Muscle of leg (tissue), 16 donors: ENCODE measurements around the gene ISL1. TPM values are rescaled to one million over a fixed set of nuclear protein-coding genes. Genes with fewer than 3 reads are reported as not detected.

Experiments
- DNase-seq: peaks from one replicate; pipeline ENCODE4 v3.0.0; 2013
- H3K27ac ChIP-seq: one replicate; pipeline ENCODE4 v1.5.1; 2013; ENCODE audit warnings: mild to moderate bottlenecking, low read length, control low read depth
- H3K27me3 ChIP-seq: one replicate; pipeline ENCODE4 v1.6.1; 2013; ENCODE audit warnings: low read length; ENCODE audit not compliant: control insufficient read depth, insufficient read depth
- H3K36me3 ChIP-seq: one replicate; pipeline ENCODE4 v1.6.1; 2013; ENCODE audit warnings: low read length; ENCODE audit not compliant: control insufficient read depth, insufficient read depth
- H3K4me1 ChIP-seq: one replicate; pipeline ENCODE4 v1.6.1; 2013; ENCODE audit warnings: low read length; ENCODE audit not compliant: control insufficient read depth, insufficient read depth
- H3K4me3 ChIP-seq: one replicate; pipeline ENCODE4 v1.5.1; 2013; ENCODE audit warnings: low read length, control low read depth
- H3K9me3 ChIP-seq: replicated peaks from 2 replicates; pipeline ENCODE4 v1.6.1; 2013; ENCODE audit warnings: low read depth, low read length; ENCODE audit not compliant: control insufficient read depth
- WGBS: methylation state at CpG from one replicate; pipeline ENCODE4 v1.1.5; 2013; ENCODE audit warnings: missing lambda C conversion rate; ENCODE audit not compliant: insufficient coverage; 5-methylcytosine and 5-hydroxymethylcytosine counted together
- long read RNA-seq, 11 donors: transcript quantifications; one replicate each; lab custom pipeline, GENCODE V29; 2026
- polyA plus RNA-seq, 8 donors: library from polyadenylated mRNA; unstranded; fragments of 120-200 nt; gene quantifications; one replicate each; pipeline versions ENCODE4 v1.2.1 to v1.2.3, GENCODE V29; 2013; ENCODE audit warnings: inconsistent platforms in 1 of 8, low replicate concordance in 1 of 8; ENCODE audit not compliant: insufficient read length in 8 of 8, insufficient read depth in 1 of 8
- total RNA-seq: library from RNA; stranded (reverse); fragments of 120-200 nt; gene quantifications from one replicate; pipeline ENCODE4 v1.2.4, GENCODE V29; 2013

The ISL1 gene
- total RNA-seq (0.09 TPM), polyA plus RNA-seq (1 to 10 TPM in 1 of 8 donors, under 1 TPM in 6, not detected in 1; 0.07 to 1.0 (median 0.31) TPM)
- long read RNA-seq, donor 1, result 0 reads
- long read RNA-seq, donor 2, result 0 reads
- long read RNA-seq, donor 3, result 0 reads
- long read RNA-seq, donor 4, result 0 reads
- long read RNA-seq, donor 5, partial matches to known transcripts, result 0 of 1 reads
- long read RNA-seq, donor 5, other reads (novel, unspliced or antisense), result 0 of 1 reads
- long read RNA-seq, donor 6, result 0 reads
- long read RNA-seq, donor 7, result 0 reads
- long read RNA-seq, donor 8, result 0 reads
- long read RNA-seq, donor 9, result 0 reads
- long read RNA-seq, donor 10, result 0 reads
- long read RNA-seq, donor 11, result 0 reads

DNA sequence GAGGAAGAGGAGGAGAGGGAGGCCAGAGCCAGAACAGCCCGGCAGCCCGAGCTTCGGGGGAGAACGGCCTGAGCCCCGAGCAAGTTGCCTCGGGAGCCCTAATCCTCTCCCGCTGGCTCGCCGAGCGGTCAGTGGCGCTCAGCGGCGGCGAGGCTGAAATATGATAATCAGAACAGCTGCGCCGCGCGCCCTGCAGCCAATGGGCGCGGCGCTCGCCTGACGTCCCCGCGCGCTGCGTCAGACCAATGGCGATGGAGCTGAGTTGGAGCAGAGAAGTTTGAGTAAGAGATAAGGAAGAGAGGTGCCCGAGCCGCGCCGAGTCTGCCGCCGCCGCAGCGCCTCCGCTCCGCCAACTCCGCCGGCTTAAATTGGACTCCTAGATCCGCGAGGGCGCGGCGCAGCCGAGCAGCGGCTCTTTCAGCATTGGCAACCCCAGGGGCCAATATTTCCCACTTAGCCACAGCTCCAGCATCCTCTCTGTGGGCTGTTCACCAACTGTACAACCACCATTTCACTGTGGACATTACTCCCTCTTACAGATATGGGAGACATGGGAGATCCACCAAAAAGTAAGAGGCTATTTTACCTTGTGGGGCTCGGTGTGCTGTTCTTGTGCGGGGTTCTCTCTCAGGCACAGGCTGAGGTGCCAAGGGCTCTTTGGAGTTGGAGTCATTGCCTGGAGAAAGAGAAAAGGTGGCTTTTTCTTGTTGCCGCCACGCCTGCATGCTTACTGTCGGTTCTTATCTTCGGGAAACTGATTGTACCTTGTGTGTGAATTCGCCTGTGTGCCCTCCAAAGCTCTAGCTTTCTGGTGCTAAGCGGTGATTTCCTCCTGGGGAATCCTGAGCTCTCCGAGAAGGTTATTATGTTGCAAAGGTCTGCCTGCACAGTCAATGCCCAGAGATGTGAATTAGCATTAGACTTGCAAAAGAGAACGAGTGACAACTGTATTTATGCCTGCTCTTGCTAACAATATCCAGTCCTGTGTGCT lies at the start of gene ISL1:
TSS of gene ISL1 (plus strand) at position 318 of the 991 bp plus-strand sequence. CDS start at position 542, 224 bp downstream.
- peaks cover 32% of the 10 kb centered on the region for H3K4me1 ChIP-seq
- no peak within 1 kb of the TSS for H3K27ac ChIP-seq
- peaks cover 73% of the 10 kb centered on the region for H3K27me3 ChIP-seq
- no peaks in the 10 kb centered on the region for H3K9me3 ChIP-seq
- peak; percentile 91 for DNase-seq
- no peaks in the 10 kb centered on the region for H3K36me3 ChIP-seq
- WGBS, result under 1% methylated on average over 57 of the region's 57 CpGs
- peak within 1 kb of the TSS; percentile 54 for H3K4me3 ChIP-seq

DNA sequence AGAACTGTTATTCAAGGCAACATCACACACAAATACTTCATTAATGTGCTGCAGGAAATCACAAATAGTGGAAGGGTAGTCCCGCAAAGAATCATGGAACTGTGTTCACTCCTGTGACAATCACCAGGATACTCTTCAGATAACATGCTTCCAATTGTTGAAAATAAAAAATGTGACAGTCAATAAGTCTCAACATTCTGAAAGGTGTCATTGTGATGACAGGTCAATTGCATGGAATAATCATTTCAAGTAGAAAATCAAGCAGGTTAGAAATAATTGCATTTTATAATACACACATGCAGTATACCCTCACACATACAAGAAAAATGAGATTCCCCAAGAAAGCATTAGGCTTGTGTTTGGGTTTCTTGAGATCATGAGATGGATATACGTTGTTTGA lies 46.4 kb upstream of the ISL1 start:
- Histone ChIP-seq H3K4me3 (no peak overlapping the region), H3K27me3 (no peaks in the 10 kb centered on the region), H3K9me3 (peaks cover 3% of the 10 kb centered on the region), H3K4me1 (no peaks in the 10 kb centered on the region), H3K36me3 (no peaks in the 10 kb centered on the region), H3K27ac (no peak overlapping the region)
- no peak for DNase-seq
- WGBS, result no CpG with 5 or more reads among the region's 2 CpGs

DNA sequence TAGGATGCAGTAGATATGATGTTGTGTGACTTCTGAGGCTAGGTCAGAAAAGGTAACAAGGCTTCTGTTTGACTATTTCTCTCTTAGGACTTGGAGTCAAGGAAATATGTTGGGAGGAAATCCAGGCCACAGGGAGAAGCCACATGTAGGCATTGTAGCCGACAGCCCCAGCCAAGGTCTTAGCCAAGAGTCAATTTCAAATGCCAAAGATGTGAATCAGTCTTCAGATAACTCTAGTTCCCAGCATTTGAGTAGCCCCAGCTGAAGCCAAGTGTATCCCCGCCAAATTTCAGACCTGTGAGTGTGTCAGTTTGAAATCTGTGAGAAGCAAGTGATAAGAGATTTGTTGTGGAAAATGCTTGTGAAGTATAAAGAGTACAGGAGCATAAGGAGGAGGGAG lies 38.1 kb upstream of the ISL1 start:
- Histone ChIP-seq H3K27ac (no peak overlapping the region), H3K27me3 (no peaks in the 10 kb centered on the region), H3K36me3 (no peaks in the 10 kb centered on the region), H3K4me3 (no peak overlapping the region), H3K9me3 (no peaks in the 10 kb centered on the region), H3K4me1 (no peaks in the 10 kb centered on the region)
- no peak for DNase-seq
- WGBS, result 75% methylated on average over 2 of the region's 2 CpGs

DNA sequence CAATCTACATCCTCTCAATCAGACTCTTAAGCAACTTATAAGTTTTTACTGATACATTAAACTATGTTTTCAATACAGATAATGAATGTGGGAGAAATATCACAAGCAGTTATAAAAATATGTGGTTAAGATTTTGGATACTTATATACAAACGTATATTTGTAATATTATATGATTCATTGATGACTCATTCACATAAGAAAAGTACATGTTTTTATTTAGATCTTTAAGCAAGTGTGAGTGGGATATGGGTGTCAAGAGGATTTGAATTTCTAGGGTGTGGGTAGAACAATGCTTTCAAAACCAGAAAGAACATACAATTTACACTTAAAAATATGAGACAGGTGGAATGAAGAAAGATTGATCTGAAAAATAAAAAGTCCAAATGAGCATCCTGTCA lies 36.1 kb upstream of the ISL1 start:
- no peak for DNase-seq
- no peaks in the 10 kb centered on the region for H3K9me3 ChIP-seq
- no CpG with 5 or more reads among the region's 1 CpG for WGBS

DNA sequence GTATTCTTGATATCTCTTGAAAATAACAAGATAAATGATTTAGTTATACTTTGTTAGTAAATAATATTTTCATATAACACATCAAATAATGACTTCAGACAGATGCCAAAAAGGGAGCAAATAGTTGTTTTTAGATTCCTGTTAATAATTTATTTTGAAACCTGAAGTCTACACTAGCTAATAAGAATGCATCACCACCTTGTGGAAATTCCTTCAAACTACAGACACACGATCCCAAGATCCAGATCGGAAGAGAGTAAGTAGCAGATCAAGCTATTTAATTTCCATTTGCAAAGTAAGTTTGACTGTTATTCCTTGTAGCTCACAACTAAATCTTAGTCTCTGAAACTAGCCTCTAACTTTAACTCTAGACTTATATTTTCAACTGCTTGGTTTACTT lies 35.5 kb upstream of the ISL1 start:
- no peaks in the 10 kb centered on the region for H3K4me1 ChIP-seq
- WGBS, result no CpG with 5 or more reads among the region's 2 CpGs
- H3K27ac ChIP-seq, result no peak overlapping the region
- H3K9me3 ChIP-seq, result no peaks in the 10 kb centered on the region
- H3K36me3 ChIP-seq, result no peaks in the 10 kb centered on the region
- no peak overlapping the region for H3K4me3 ChIP-seq
- H3K27me3 ChIP-seq, result no peaks in the 10 kb centered on the region
- DNase-seq, result no peak

More for the DNA sequence above, 36.1 kb upstream of the ISL1 start:
- Histone ChIP-seq H3K36me3 (no peaks in the 10 kb centered on the region), H3K4me1 (no peaks in the 10 kb centered on the region), H3K27me3 (no peaks in the 10 kb centered on the region), H3K27ac (no peak overlapping the region), H3K4me3 (no peak overlapping the region)

DNA sequence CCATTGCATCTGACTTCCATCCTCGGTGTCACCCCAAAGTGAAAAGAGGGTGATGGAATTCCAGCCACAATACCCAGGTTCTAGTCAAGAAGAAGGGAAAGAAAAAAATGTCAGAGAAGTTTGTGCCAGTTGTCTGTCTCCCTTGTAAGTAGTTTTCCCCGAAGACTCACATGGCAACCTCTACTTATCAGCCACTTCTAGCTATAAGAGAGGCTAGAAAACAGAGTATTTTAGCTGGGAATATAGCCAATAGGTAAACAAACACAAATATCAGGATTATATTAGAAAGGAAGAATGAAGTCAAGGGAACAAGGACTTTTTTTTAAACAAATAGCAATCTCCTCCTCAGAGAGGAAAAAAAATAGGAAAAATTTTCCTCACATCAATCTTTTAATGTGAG lies 12.2 kb upstream of the ISL1 start:
- no CpG with 5 or more reads among the region's 2 CpGs for WGBS
- Histone ChIP-seq H3K27me3 (peaks cover 4% of the 10 kb centered on the region), H3K27ac (no peak overlapping the region), H3K36me3 (no peaks in the 10 kb centered on the region), H3K4me3 (no peak overlapping the region), H3K4me1 (no peaks in the 10 kb centered on the region), H3K9me3 (no peaks in the 10 kb centered on the region)
- no peak for DNase-seq

DNA sequence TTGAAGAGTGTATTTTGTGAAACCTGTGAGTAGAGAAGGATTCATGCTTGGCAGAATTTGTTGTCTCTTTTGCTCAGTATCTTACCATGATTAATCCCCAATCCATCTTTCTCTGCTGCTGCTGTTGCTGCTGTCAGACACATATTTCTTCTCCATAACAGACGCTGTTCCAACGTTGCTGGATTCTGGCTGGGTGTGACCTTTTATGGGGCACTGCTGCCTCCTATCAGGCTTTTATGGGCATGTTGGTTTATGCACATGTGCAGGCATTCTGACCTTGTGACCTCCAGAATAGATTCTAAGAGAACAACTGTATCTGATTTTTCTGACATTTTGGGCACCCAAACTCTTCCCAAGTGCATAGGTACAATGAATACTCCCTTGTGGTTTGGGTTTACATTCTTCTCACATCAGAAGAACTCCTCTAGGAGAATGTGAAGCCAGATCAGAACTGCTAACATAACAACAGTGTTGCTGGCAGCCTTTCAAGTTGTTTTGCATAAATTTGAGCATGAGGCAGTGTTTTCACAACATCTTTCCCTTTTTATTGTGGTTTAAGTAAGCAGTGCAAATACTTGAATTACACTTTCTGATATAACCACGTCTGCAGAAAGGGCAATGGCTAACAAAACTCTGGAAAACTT lies 9.2 kb upstream of the ISL1 start:
- no CpG with 5 or more reads among the region's 3 CpGs for WGBS
- H3K36me3 ChIP-seq, result no peaks in the 10 kb centered on the region
- H3K27me3 ChIP-seq, result peaks cover 30% of the 10 kb centered on the region
- H3K9me3 ChIP-seq, result no peaks in the 10 kb centered on the region
- H3K4me1 ChIP-seq, result peaks cover 6% of the 10 kb centered on the region
- no peak overlapping the region for H3K27ac ChIP-seq
- H3K4me3 ChIP-seq, result no peak overlapping the region
- no peak for DNase-seq

DNA sequence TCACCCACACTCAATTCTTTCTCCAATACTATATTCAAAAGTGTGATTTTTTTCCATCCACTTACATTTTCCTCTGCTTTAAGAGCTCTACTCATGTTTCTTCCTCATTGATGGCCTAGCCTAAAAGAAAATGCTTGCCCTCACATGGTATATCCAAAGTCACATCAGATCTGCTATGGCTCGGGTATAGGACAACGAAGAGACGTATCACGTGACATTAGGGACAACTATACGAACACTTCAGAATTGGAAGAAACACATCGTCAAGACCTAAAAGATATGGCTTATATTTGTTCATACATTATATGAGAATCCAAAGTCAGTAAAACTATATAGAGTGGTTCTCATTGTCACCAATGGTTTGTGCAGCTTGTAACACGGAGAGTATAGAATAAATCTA lies 8.2 kb upstream of the ISL1 start:
- Histone ChIP-seq H3K36me3 (no peaks in the 10 kb centered on the region), H3K4me1 (peaks cover 9% of the 10 kb centered on the region), H3K27me3 (peaks cover 36% of the 10 kb centered on the region), H3K9me3 (no peaks in the 10 kb centered on the region), H3K4me3 (no peak overlapping the region), H3K27ac (no peak overlapping the region)
- 86% methylated on average over 1 of the region's 7 CpGs for WGBS
- no peak for DNase-seq

DNA sequence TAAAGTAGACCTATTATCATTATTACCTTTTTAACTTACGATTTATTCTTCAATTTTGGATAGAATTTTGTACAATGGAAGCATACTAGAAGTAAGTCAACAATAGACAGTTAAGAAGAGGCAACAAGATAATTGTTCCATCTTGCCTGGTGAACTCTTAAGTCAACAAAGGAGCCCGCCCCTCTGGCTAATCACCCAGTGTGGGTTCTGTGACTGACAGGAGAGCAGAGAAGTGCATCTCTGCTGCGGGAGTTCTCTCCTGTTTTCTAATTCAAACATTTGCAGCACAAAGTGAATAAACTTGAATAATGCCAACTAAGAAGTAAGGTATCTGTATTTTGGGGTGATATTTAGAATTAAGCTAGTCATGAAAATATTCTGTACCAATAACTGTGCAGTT lies 6.7 kb upstream of the ISL1 start:
- peaks cover 9% of the 10 kb centered on the region for H3K4me1 ChIP-seq

More for the DNA sequence above, 6.7 kb upstream of the ISL1 start:
- no peak for DNase-seq
- Histone ChIP-seq H3K4me3 (no peak overlapping the region), H3K36me3 (no peaks in the 10 kb centered on the region), H3K27ac (no peak overlapping the region), H3K27me3 (peaks cover 45% of the 10 kb centered on the region), H3K9me3 (no peaks in the 10 kb centered on the region)
- WGBS, result no CpG with 5 or more reads among the region's 3 CpGs
